HG02852 (cell line): ENCODE measurements around the gene SUMF1.
A peak's percentile ranks its signal among the peaks of the same experiment; 100 is the strongest.

Source experiments
- ATAC-seq: cut with Tn5 transposase; IDR thresholded peaks from one replicate; pipeline ENCODE4 v1.9.1; 2021; ENCODE audit warnings: mild to moderate bottlenecking, moderate library complexity; ENCODE audit not compliant: unreplicated experiment

SUMF1 gene

DNA sequence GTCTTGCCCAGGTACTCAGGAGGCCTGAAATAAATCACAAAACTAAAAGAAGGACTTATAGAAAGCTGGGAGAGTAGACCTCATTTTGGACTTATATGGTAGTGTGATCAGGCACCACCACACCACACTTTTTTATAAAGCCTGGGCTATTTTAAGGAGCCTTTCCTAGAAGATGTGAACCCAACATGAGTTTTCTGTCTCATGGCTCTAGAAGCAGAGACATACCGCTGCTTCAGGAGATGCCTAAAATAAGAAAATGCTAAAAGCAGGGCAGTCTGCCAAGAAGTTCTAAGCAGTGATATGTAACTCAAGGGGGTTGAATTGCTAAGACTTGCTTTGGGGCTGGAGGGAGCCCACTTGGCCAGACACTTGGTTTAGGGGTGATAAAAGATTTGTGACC, 49.6 kb downstream of the SUMF1 start:
- ATAC-seq, result no peak

DNA sequence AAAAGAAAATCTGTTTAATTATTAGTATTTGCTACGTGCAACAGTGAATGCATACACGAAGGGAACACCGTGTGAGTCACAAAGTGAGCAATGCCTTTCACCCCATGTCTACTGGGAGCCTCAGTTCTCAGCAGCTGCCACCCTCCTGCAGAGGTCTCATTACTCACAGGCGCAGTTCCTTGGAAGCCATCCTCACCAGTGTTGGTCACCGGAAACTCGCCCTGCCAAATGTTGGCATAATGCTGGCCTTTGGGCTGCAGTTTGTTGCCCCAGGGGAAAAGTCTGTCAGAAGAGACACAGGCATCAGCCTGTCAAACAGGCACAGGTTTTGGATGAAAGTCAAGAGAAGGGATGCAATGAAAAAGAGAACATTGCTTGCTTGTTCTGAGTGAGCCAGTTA, 50.1 kb downstream of the SUMF1 start:
- ATAC-seq, result no peak

DNA sequence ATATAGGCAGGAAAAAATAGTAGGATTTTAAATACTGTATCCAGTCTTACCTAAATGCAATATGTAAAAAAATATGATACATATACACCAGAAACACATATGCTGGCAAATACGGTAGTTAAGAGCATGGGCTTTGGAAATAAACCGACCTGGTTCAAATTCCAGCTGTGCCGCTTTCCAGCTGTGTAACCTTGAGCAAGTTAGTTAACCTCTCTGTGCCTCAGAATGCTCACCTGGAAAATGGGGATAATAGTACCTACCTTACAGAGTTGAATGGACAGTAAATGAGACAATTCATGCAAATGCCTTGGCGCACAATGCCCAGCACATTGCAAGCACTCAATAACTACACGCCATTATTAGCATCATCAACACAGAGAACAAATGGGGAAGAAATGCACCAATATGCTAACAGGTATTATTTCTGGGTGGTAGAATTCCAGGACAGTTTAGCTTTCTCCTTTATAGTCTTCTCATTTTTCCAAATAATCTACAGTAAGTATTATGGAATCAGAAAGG, 50.6 kb downstream of the SUMF1 start:
- no peak for ATAC-seq

DNA sequence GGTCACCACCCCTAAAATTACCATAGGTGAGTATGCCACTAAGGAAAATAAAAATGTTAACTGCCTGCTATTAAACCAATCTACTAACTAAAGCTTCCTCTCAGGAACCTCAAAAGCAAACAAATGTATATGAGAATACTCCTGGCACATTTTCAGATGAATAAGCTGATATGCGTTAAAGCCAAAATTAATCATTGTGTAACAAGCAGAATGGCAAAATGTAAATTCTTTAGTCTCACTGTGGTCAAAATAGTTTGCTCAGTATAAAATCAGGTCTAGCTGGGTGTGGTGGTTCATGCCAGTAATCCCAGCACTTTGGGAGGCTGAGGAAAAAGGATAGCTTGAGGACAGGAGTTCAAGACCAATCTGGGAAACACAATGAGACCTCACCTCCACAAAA, 53.6 kb downstream of the SUMF1 start:
- no peak for ATAC-seq

DNA sequence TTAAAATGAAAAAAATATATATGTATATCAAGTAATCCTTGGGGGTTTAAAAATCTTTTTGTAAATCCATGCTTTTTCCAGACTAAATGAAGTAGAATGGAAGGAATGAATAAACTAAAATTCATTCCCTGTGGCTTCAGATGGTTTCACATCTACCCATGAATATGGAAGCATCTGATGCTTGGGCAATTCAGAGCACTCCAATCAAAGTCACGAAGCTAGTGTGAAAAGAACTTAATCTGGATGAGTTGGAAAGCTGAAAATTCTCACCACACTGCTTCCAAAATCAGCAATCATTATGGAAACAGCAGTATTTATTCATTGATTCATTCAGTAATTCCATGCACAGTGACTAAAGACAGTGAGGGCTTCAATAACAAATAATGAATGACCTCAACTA, 55.2 kb downstream of the SUMF1 start:
- no peak for ATAC-seq

DNA sequence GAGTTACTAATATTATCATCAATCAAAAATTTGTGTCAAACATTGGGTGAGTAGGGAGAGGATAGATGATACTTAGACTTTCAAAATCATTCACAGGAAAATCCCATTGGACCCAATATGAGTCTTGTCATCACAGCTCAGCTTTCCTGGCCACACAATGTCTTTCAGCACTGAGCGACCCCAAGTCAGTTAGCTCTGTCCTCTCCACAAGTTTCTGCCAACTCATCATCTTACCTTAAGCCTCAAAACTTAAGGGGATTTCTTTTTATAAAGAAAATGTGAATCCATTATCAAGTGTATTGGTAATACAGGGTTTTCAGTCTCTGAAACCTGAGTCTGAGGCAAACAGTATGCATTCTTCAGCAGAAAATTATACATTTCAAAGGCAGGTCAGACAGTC, 55.8 kb downstream of the SUMF1 start:
- peak; percentile 37 for ATAC-seq

DNA sequence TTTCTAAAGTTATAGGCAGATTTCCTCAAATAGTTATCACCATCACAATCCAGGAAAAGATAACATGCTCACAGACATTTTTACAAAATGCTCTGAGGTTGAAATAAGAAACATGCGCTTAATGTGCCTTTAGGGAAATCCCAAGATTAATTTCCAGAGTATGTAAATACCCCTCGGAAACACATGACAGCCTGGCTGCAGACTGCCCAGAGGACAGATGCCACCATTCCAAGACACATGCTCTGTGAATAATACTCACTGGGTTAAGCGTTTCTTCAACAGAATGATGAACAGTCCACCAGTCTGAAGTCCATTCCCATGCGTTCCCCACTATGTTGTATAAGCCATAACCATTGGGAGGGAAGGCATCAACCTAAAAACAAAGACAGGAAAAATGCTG, 56.5 kb downstream of the SUMF1 start:
- no peak for ATAC-seq

DNA sequence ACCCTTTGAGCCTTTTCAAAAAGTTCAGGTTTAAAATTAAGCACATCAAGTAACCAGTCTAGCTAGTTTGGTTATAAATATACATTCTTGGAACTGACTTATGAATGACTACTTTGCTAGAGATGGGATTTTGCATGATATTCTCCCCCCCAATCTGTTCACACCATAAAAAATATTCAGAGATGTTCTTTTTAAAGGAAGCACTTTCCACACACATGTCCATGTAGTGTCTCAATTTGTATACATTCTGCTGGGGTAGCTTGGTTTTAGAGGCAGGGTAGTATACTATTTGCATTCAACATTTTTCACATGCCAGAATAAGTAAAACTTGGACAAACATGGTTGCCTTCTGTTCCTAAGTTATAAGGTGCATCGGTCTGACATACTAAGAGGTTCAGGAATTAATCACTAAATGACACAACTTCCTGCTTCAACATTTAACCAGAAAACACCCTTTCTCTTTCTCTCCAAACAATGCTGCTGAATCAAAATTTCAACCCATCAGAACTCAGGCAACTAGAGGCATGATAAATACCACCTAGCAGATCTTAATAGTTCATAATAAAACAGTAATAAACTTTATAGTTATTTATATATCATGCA, 57.0 kb downstream of the SUMF1 start:
- ATAC-seq, result no peak

DNA sequence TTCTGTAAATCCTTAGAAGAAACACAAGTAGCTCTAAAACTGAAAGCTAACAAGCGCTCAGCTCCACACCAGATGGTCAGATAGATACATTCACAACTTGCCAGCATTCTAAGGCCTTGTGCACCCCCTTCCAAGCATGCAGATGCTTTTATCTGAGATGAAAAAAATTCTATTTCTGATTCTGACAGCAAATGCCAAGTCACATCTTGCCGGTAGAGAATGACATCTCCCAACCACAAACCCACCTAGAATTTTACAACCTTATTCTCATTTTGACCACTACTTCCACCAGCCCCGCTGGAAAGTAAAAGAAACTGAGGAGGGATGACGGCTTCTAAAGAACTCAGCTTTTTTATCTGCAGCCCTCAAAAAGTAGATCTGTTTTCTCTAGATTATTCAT, 57.7 kb downstream of the SUMF1 start:
- peak; percentile 41 for ATAC-seq

DNA sequence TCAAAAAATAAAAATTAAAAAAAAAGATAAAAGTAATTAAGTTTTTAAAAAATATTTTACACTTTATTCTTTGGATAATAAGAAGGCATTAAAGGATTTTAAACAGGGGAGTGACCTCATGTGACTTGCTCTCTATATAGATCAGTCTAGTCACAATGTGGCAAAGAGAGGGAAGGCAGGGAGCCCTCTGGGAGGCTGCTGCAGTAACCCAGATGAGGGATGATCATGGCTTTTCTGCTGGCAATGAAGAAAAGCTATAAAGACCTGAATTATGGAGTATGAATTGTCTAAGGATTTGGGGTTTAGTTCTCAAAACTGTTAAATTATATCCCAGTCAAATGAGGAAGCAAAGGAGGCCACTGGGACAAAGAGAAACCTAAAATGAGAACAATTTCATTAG, 58.1 kb downstream of the SUMF1 start:
- no peak for ATAC-seq

DNA sequence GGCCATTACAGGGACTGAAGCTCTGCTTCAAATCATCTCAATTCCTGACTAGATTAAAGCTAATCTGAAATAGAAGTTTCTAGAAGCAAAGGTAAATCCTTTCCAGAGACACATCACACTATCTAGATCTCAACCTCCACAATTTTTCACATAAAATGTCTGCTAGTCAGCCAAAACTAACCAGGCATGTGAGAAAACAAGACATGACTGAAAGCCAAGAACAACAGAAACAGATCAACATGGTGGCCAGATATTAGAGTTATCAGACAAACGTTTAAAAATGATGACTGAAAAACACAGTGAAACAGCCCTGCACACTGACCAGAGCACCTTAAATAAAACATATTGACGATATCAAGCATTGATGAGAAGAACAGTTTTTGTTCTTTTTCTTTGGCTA, 59.1 kb downstream of the SUMF1 start:
- ATAC-seq, result no peak

DNA sequence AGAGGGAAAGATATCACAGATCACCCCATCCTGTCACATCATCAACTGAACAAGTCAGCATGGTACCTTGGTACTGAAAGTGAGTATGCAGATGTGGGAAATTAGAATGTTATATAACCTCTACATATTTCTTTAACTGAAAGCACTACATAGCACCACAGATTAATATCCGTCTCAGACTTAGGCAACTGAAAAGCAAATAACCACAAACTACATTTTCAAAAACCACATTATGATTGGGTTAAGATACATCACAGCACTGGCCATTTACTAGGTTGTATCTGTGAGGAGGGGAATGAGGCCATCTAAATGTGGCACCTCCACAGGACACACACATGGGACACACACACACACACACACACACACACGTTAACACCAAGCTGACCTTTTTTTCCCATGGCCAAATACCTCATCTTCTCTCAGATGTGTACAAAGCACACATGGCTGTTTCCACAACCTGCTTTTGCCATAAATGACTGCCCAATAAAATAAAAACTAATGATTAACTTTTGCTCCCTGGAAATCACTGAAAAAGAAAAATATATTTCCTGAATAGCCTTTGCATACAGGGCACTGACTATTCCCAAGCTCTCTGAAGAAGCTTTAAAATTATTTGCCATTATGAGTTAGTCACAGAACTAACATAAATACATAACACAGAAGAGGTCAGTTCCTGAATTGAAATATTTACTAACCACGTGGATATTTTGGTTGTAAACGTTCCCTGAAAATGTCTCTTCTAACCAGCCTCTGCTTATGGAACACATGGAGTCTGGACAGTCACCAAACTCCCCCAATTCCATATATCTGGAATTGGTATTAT, 60.1 kb downstream of the SUMF1 start:
- no peak for ATAC-seq

DNA sequence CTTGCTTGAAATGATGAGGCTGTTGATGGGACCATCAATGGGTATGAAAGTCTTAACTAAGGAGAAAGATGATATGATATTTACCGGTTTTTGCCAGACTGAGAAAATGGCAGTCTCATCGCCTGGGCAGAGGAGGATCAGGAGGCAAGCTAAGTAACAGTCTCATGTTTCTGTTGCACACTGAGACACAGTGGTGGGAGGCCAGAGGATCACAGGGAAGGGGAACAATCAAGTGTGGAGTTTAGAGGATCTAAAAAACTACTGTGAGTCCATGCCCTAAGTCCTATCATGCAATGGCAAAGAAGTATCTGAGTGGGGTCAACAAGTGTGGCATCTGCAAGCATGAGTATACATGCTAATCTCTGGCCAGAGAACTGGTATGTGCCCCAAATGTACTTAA, 62.2 kb downstream of the SUMF1 start:
- ATAC-seq, result no peak

DNA sequence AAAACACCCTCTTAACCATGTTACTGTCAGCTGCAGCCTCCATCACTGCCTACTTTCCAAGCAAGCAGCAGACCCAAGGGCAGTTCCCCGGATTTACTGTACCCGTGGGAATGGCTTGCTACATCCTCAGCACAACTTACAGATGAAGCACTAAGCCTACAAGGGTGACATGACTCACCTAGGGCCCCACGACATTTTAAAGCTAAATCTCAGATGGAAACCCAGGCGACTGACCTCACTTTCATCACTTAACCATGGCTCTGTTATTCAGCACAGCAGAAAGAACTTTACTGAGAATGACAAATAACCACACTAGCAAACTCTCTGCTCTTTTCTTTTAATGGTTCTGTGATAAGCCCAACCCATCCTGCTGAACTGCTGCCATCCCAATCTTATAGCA, 65.6 kb downstream of the SUMF1 start:
- ATAC-seq, result no peak

DNA sequence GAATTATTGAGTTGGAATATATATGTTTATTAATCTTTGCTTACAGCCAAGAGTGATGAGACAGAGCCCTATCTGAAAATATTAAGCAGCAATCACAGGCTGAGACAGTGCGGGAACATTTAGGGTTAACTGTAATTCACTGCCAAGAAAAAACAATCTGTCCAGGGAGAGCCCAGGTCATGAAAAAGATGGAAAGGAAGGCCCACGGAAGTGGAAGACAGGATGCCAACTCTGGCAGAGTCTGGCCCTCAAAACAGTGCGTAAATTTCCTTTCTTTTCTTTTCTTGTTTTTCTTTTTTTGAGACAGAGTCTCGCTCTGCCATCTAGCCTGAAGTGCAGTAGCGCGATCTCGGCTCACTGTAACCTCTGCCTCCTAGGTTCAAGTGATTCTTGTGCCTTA, 67.6 kb downstream of the SUMF1 start:
- no peak for ATAC-seq

DNA sequence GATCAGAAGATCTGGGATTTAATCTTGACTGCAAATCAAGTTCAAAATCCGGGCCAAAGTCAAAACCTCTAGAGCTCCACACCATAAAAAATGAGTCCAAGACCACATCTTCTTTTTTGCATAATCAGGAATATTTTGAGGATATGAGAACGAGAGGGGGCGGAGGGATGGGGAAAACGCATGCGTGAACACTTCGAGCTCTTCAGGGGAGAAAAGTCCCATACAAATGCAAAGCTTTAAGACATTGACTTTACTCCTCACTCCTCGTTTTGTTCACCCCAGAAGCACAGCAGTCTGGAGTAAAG, 68.2 kb downstream of the SUMF1 start:
- ATAC-seq, result no peak

DNA sequence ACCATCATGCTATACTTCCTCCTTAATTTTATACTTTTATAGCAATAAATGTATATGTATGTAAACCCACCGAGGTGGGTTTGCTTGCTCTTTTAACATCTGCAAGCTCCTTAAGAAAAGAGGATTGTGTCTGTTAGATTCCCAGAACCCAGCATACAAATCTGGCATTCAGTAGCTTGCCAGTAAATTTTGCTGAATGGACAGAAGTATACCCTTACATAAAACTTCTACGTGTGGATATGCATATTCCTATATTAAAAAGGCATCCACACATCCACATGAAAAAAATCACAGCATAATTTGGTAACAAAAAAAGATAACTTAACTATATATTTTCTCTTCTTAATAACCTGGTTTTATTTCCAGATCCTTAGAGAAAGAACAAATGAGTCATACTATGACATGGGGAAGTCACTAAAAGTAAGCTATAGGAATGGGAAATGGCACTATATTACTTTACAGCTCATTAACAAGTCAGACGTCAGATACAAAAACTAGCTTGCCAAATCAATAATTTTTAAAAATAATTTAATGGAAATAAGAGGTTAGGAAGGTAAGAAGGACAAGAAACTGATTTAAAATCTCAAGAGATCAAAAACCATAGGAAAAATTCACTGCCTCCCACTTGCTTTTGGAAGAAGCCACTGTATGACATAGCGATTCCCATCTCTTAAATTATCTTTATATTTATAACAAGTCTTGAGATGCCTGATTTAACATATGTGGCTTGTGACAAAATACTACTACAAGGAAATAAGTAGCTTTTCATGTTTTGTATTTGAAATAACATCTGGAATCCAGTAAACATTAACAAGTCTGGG, 68.7 kb downstream of the SUMF1 start:
- no peak for ATAC-seq

DNA sequence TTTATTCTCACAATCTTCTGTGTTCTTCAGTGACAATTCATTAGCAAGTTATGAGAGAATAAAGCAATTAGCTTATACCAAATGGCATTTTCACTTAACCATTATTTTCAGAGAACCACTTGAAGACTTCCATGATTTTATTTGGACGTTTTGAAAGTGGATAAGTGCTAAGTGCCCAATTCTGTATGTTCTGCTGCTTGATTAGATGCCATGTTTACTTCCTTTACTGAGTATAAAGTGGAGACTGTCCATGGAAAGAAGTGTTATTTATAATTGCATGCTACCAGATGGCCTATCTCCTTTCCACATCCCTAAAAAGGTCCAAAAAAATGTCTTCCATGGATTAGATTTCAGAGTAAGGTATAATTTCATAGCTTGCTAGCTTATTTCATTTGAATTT, 69.6 kb downstream of the SUMF1 start:
- no peak for ATAC-seq

DNA sequence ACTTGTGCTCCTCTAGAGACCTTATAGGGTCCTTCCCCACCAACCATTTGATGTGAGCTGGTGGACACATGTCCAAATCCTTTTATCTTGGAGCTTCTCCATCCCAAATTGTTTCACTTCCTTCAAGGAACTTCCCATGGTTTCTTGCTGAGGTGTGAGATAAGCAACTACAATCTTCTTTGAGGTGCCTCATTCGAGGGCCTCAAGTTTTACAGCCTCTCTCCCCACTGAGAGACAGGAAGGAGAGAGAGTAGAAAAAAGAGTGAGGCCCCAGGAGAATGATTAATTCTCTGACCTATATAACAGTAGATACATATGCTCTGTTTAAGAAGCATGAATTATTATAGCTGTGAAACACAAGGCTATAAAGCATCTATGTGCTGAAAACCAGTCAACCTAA, 70.5 kb downstream of the SUMF1 start:
- no peak for ATAC-seq

DNA sequence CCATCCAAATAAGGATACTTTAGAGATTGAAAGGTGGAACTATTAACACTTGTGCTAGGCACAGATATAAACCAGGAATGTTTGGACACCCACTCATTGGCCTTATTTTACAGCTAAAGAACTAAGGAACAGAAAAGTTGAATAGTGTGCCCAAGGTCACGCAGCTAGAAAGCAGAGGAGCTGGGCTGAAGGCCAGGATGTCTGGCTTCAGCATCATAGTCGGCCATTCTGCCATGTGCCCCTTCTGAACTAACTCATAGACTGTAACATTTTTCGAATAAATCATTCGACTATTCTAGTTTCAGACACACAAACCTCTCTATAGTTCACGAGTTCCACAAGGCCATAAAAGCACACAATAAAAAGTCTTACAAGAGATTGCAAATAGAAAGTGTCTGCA, 71.1 kb downstream of the SUMF1 start:
- ATAC-seq, result no peak

DNA sequence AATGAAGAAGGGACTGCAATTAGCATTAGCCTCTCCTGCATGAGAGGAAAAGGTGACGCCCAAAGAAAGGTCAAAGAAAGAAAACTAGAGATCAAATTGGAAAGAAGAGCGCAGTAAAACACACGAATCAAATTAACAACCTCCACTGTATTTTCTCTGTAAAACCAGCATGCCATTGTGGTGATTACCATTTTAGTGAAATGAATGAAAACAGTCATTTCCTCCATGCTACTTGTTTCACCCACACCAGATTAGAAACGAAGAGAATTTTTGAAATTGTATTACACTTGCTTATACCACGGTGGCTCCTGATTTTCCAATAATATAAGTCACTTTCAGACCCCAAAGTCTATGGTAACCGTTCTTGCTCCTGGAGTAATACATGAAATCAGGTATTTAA, 71.6 kb downstream of the SUMF1 start:
- ATAC-seq, result no peak

DNA sequence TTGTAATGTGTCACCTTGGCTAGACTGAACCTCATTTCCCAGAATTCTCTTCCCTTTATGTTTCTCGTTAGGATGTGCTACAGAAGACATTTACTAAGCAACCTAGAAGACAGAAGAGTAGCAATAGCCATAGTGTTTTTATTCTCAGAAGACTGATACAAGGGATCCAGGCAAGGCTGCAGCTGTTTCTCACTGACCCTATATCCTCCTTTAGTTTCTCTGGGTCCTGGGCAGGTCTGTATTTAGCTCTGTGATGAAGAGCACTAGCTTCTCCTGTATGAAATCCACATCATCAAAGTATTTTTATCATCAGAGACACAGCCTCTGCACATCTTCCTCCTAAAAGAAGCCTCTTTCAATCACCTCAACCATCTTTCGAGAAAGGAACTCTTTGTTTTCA, 72.5 kb downstream of the SUMF1 start:
- no peak for ATAC-seq
